NCI-H2107 treated with DMSO at 0.1 percent for 48 hours (cell line): Measurements from ENCODE around the gene PRTG.

Experiments
- DNase-seq: peaks from one replicate; lab custom pipeline; 2025; ENCODE audit not compliant: unreplicated experiment; lab: John Stamatoyannopoulos, UW

The PRTG gene

DNA sequence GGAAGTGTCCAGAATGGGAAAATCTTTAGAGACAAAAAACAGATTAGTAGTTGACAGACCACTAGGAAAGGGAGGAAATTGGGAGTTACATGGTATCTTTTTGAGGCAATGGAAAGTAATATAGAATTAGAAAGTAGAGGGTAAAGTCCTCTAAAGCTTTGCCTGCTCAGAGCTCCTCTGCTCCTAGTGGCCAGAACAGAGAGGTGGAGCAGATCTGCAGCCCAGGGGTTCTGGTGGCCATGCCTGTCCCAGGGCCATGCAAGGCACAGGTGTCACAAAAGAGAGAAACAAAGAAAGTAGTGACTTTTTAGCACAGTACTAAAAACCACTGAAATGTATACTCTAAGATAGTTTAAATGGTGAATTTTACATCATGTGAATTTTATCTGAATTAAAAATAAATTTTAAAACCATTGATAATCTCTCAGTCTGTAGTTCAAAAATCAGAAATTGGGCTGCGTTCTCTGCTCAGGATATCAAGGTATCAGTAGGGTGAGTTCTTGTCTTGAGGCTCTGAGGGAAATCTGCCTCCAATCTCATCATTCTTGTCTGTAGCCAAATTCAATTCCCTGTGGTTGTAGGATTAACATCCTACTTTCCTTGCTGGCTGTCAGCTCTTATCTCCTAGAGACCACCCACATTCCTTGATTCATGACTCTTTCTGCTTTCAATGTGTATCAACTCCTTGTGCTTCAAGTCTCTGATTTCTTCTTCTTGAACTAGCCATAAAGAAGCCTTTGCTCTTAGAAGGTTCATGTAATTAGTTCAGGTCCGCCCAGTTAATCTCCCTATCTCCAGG, 178.4 kb downstream of the PRTG start:
- no peak for DNase-seq

DNA sequence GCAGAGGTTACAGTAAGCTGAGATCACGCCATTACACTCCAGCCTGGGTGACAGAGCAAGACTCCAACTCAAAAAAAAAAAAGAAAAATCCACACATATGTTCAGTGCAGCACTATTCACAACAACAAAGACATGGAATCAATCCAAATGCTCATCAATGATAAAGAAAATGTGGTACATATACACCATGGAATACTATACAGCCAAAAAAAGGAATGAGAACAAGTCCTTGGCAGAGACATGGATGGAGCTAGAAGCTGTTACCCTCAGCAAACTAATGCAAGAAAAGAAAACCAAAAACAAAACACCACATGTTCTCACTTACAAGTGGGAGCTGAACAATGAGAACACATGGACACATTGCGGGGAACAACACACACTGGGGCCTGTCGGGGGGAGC, 180.4 kb downstream of the PRTG start:
- DNase-seq, result no peak
